ENCODE data around the gene NGDN. TPM values are rescaled to one million over a fixed set of nuclear protein-coding genes. Genes with fewer than 3 reads are reported as not detected.

The NGDN gene
- total RNA-seq, 1 donor from 2014 or later = 43.4 TPM

DNA sequence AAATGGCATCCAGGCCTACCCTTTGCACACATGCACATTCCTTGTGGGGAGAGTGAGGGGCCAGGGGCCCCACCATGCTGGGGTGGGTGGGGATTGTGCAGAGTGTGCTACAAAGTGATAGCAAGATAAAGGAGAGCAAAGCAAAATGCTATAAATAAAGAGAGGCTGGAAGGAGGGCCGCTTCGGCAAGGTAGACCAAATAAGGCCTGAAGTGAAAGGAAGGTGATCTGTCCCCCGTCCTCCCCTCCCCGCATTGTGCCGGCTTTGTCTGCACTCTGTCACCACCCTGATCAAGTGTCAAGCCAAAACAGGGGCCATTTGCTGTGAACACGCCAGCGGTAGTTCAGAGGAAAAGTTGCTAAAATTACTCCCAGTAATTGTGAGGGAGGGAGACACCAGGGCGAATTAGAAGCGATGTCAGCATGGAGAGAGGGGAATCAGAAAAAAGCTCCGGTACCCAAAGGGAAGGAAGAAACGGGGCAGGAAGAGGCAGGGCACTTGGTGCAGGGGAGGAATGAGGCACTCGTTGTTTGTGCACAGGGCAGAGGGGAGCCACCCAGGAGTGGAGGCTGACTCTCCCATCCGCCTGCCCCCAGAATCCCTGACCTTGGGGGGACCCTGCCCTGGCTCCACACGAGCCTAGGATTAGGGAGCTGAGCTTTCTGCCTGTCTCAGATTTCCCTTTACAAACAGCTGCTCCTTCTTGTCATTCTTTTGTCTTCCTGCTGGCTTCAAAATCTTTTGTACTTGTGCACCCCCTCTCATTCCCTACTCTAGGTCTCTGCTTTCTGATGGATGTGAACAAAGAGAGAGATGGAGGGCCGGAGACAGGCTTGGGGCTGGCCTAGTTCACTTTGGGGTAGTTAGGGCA is 31.2 kb upstream of the NGDN start:
- H3K4me3 ChIP-seq (ENCODE audit: low read depth, low read length) = no peak overlapping the region
- DNase-seq (ENCODE audit: low read depth) = no peak
- no peak for TF ChIP-seq CTCF (IDR thresholded peaks at IDR 0.05; ENCODE audit: insufficient read depth, low read length, poor library complexity, severe bottlenecking)
- peaks cover 3% of the 10 kb centered on the region for H3K27me3 ChIP-seq (ENCODE audit: control insufficient read depth, insufficient read depth, low read length)
- H3K36me3 ChIP-seq (ENCODE audit: control insufficient read depth, insufficient read depth, low read length) = no peaks in the 10 kb centered on the region

- DNase-seq (ENCODE audit: low read depth) = no peak
- TF ChIP-seq CTCF (IDR thresholded peaks at IDR 0.05; ENCODE audit: insufficient read depth, low read length, poor library complexity, severe bottlenecking) = no peak
- Histone ChIP-seq H3K27me3 (ENCODE audit: control insufficient read depth, insufficient read depth, low read length) (peaks cover 3% of the 10 kb centered on the region), H3K4me3 (ENCODE audit: low read depth, low read length) (no peak overlapping the region), H3K36me3 (ENCODE audit: control insufficient read depth, insufficient read depth, low read length) (no peaks in the 10 kb centered on the region)
Measured at GRCh38 chr14:23439107-23439835, 30.2 kb upstream of the NGDN start.

DNA sequence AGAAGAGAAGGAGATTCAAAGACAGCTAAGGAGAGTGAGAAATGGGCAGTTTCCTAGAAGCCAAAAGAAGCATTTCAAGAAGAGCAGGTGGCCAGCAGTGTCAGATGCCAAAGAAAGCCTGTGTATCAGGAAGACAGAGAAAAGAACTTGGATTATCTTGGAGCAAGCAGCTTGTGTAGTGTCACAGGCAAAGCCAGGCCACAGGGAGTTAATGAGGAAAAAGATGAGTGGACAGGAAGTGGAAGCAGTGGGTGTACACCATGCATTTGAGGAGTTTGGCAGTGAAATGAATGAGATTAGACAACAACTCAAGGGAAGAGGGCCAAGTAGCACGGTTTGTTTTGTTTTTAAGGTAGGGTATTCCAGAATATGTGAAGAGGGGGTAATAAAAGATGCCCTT is 28.4 kb upstream of the NGDN start:
- no peak for TF ChIP-seq CTCF (IDR thresholded peaks at IDR 0.05; ENCODE audit: insufficient read depth, low read length, poor library complexity, severe bottlenecking)
- no peak for DNase-seq (ENCODE audit: low read depth)
- H3K27me3 ChIP-seq (ENCODE audit: control insufficient read depth, insufficient read depth, low read length) = no peaks in the 10 kb centered on the region

GRCh38 chr14:23442721-23443356 is 26.7 kb upstream of the NGDN start:
- no peak for TF ChIP-seq CTCF (IDR thresholded peaks at IDR 0.05; ENCODE audit: insufficient read depth, low read length, poor library complexity, severe bottlenecking)
- DNase-seq (ENCODE audit: low read depth) = no peak
- Histone ChIP-seq H3K27me3 (ENCODE audit: control insufficient read depth, insufficient read depth, low read length) (no peaks in the 10 kb centered on the region), H3K4me3 (ENCODE audit: low read depth, low read length) (no peak overlapping the region), H3K36me3 (ENCODE audit: control insufficient read depth, insufficient read depth, low read length) (no peaks in the 10 kb centered on the region)

More for the DNA sequence above, 28.4 kb upstream of the NGDN start:
- H3K4me3 ChIP-seq (ENCODE audit: low read depth, low read length) = no peak overlapping the region
- no peaks in the 10 kb centered on the region for H3K36me3 ChIP-seq (ENCODE audit: control insufficient read depth, insufficient read depth, low read length)

GRCh38 chr14:23443411-23443812 is 26.1 kb upstream of the NGDN start:
- no peak for DNase-seq (ENCODE audit: low read depth)
- no peak for TF ChIP-seq CTCF (IDR thresholded peaks at IDR 0.05; ENCODE audit: insufficient read depth, low read length, poor library complexity, severe bottlenecking)
- H3K27me3 ChIP-seq (ENCODE audit: control insufficient read depth, insufficient read depth, low read length) = no peaks in the 10 kb centered on the region
- no peak overlapping the region for H3K4me3 ChIP-seq (ENCODE audit: low read depth, low read length)
- H3K36me3 ChIP-seq (ENCODE audit: control insufficient read depth, insufficient read depth, low read length) = no peaks in the 10 kb centered on the region

All from kidney epithelial cell (primary cell).